HG03460 (cell line): Measurements from ENCODE around the gene ATP7B.

Experiments
- ATAC-seq: cut with Tn5 transposase; IDR thresholded peaks from one replicate; pipeline ENCODE4 v1.9.1; 2021; ENCODE audit not compliant: unreplicated experiment

The ATP7B gene

GRCh38 chr13:51978796-51979556 lies 32.3 kb downstream of the ATP7B start:
- no peak for ATAC-seq

GRCh38 chr13:51977625-51978024 lies 33.6 kb downstream of the ATP7B start:
- ATAC-seq, result no peak

DNA sequence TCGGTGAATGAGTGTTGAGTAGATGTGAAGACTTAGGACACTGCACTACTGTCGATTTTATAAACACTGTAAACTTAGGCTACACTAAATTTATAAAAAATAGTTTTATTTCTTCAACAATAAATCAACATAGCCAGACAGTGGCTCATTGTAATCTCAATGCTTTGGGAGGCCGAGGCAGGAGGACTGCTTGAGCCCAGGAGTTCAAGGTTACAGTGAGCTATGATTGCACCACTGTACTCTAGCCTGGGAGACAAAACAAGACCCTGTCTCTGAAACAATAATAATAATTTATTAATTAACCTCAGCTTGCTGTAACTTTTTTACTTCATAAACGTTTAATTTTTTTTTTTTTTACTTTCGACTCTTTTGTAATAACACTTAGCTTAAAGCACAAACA lies 34.4 kb downstream of the ATP7B start:
- no peak for ATAC-seq

GRCh38 chr13:51976423-51976822 lies 34.8 kb downstream of the ATP7B start:
- no peak for ATAC-seq

- no peak for ATAC-seq
These were observed 36.8 kb downstream of the ATP7B start for GRCh38 chr13:51974482-51974881.

- no peak for ATAC-seq
These were observed 39.5 kb downstream of the ATP7B start for GRCh38 chr13:51971520-51972426.

- no peak for ATAC-seq
These were observed 40.9 kb downstream of the ATP7B start for GRCh38 chr13:51970349-51970748.

GRCh38 chr13:51967482-51968446 lies 43.5 kb downstream of the ATP7B start:
- no peak for ATAC-seq

GRCh38 chr13:51966186-51966585 lies 45.1 kb downstream of the ATP7B start:
- ATAC-seq, result no peak

GRCh38 chr13:51961493-51962403 lies 49.5 kb downstream of the ATP7B start:
- ATAC-seq, result no peak

DNA sequence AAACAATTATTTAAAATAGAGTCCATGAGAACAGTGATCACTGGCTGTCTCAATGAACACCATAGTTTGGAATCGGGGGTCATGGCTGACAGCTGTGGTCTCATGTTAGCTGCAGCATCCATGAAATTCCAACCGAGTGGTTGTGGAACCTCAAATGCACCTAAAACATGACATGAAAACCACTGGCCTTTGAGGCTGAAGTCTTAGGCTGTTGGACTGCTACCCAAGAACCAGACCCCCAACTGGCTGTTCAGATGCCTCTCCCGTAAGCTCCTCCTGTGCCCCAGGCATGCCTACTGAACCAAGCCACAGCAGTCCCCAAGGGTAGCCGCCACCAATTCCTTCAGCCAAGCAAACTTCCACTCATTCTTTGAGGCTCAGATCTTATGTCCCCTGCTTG lies 50.5 kb downstream of the ATP7B start:
- no peak for ATAC-seq

- ATAC-seq, result peak; percentile 71
These were observed 51.5 kb downstream of the ATP7B start for GRCh38 chr13:51959773-51960172.

GRCh38 chr13:51958217-51958547 lies 53.1 kb downstream of the ATP7B start:
- no peak for ATAC-seq

GRCh38 chr13:51957377-51958216 lies 53.7 kb downstream of the ATP7B start:
- ATAC-seq, result peak; percentile 40

- ATAC-seq, result no peak
These were observed 54.5 kb downstream of the ATP7B start for GRCh38 chr13:51956717-51957116.

GRCh38 chr13:51955816-51956603 lies 55.2 kb downstream of the ATP7B start:
- no peak for ATAC-seq

DNA sequence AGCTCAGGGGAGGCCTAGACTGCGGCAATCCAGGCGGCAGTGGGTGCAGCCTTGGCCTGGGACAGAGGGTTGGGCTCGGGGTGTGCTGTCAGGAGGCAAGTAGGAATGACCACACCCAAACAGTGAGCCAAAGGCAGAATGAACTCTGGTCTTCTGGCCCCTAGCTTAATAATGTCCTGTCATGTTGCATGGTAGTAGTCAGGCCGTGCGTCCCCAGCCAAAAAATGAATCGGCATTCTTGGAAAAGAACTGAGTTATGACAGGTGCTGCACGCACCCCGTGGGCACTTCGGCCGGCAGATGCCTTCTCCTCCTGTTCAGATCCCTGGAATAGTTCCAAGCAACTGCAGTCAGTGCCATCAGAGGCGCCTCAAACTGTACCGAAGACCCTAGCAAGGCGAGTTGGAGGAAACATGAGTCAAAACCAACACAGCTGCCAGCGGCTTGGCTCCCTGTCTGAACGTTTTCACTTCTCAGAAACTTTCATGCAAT lies 55.9 kb downstream of the ATP7B start:
- ATAC-seq, result no peak
